ENCODE measurements around the gene PHF1.
"Not testable (repeated sequence)": the region's sequence is repeated elsewhere in the genome, so short reads cannot be mapped to it uniquely, and the experiment has no call there.

PHF1 gene

DNA sequence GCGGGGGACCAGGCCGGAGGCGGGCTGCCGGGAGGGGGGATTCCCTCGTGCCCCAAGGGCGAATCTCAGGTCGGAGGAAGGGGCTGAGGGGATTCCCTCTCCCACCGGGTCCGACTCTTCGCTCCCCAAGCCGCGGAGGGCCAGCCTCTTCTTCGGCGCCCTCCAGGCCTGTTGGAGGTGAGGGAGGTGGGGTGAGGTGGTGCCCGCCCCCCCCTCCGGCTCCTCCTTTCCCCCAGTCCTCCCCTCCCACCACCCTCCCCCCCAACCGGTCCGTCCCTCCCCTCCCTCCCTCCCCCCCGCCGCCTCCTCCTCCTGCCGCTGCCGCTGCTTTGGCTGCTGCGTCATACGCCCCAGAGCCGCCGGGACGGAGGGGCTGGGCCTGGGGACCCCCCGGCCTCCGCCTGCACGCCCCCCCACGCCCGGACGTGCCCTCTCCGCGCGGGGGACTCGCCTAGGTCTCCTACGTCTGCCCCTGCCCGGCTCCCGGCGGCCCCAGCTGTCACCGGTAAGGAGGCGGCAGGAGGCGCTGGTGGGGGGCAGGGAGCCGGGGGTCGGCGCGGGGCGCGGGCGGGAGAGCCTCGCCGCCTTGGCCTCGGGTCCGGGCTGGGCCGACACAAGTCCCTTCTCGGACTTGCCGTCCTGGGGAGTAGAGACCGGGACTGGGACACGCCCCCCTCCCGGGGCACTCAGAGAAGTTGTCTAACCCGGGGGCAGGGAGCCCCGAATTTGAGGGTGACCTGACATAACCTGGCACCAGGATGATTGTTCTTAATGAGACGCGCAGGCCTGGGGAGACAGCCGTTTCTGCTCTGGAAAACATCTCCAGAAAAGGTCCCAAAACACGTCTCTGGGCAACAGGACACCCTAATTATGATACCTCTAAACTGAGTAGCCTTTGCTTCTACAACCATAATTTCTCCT is at the start of gene PHF1:
PHF1 (plus strand) TSS at position 304 of the 921 bp plus-strand sequence. CDS start 1,250 bp downstream, outside the sequence.
- no peak for DNase-seq (ENCODE audit: low read depth in 2 of 3, low spot score in 1 of 3)

DNA sequence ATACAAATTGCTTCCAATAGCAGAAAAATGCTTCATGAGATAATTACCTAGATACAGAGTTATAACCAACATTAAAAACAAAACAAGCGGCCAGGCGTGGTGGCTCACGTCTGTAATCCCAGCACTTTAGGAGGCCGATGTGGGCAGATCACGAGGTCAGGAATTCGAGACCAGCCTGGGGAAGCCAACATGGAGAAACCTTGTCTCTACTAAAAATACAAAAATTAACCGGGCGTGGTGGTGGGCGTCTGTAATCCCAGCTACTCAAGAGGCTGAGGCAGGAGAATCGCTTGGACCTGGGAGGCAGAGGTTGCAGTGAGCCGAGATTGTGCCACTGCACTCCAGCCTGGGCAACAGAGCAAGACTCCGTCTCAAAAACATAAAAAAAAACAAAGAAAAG is 47.3 kb upstream of the PHF1 start:
- DNase-seq (ENCODE audit: low read depth in 2 of 3, low spot score in 1 of 3) = not testable (repeated sequence)

DNA sequence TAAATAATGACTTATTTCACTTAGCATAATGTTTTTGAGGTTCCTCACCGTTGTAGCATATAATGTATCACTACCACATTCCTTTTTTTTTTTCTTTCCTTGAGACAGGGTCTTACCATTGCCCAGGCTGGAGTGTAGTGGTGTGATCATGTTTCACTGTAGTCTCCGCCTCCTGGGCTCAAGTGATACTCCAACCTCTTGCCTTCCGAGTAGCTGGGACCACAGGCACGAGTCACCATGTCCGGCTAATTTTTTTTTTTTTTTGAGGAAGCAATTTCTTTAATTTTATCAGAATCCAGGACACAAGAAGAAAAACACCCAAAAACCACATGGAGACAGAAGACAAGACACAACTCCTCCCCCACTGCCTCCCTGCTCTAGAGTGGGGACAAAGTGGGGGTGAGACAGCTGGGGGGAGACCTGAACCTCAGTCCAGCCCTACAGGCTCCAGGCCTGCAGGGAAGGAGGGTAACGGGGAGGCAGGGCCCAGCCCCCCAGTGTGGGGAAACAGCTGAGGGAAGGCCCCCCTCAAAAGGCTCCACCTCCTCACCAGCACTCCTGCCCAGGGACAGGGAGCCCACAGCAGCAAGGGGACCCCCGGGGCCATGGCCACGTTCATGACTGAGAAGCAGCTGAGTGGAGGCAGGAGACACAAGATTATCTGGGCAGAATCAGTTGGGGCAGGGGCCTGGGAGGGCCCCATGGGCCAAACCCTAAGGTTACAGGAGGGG is 46.2 kb upstream of the PHF1 start:
- DNase-seq (ENCODE audit: low read depth in 2 of 3, low spot score in 1 of 3) = not testable (repeated sequence)

DNA sequence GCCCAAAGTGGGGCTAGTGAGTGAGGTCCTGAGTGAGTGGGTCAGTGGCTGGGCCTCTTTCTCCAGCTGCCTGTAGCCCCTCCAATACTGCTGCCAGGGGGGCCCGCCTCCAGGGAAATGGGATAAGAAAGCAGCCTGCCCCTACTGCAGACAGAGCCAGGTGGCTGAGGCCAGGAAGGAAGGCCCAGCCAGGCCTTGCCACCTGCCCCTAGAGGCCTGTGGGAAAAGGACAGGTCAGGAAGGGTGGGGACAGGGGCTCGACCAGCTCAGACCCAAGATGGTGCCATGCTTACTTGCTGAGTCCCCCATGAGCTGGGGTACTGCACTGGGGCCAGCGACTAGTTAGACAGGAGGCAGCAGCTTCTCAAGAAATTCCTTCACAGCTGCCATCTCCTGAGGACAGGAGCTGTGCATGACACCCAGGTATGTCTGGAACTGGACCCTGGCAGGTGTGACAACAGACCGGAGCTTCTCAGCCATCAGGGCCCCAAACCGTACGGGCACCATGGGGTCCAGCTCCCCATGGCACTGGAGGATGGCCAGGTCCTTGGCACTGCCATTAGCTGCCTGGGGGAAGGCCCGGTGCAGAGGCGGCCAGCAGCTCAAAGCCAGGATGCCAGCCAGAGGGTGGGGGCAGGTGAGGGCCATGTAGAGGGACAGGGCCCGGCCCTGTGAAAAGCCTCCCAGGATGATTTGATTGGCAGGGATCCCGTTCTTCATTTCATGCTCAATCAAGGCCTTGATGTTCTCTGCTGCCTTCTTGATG is 45.4 kb upstream of the PHF1 start:
- DNase-seq (ENCODE audit: low read depth in 2 of 3, low spot score in 1 of 3) = not testable (repeated sequence)

DNA sequence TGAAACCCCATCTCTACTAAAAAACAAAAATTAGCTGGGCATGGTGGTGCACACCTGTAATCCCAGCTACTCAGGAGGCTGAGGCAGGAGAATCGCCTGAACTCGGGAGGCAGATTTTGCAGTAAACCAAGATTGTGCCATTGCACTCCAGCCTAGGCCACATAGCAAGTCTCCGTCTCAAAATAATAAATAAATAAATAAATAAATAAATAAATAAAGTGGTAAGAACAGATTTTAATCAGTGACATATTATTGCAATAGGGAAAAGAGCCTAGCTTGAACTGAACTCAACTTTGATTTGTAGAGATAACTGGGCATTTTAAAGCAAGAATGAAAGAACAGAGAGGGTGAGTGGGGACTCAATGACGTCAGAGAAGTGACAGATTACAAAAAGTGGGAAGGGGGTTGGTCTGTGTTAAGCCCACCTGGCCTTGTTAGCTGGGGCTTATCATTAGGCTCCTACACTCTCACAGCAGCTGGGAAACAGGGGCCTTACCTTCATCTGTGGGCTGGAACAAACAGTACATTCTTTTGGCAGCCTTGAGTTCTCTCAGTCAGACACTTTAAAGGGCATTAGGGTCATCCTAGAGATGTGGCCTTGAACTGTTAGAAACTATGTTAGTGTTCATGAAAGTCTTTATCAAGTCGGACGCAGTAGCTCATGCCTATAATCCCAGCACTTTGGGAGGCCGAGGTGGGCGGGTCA is 43.7 kb upstream of the PHF1 start:
- no peak for DNase-seq (ENCODE audit: low read depth in 2 of 3, low spot score in 1 of 3)

DNA sequence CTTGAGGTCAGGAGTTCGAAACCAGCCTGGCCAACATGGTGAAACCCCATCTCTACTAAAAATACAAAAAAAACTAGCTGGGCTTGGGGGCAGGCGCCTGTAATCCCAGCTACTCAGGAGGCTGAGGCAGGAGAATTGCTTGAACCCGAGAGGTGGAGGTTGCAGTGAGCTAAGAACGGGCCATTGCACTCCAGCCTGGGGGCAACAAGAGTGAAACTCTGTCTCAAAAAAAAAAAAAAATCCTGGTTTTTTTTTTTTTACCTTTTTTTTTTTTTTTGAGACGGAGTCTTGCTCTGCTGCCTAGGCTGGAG is 43.1 kb upstream of the PHF1 start:
- not testable (repeated sequence) for DNase-seq (ENCODE audit: low read depth in 2 of 3, low spot score in 1 of 3)

DNA sequence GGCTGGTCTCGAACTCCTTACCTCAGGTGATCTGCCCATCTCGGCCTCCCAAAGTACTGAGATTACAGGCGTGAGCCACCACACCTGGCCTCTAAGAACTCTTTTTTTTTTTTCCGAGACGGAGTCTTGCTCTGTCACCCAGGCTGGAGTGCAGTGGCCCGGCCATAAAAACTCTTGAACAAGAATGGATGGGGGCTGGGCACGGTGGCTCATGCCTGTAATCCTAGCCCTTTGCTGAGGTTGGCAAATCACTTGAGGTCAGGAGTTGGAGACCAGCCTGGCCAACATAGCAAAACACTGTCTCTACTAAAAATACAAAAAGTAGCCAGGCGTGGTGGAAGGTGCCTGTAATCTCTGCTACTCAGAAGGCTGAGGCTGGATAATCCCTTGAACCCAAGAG is 38.9 kb upstream of the PHF1 start:
- not testable (repeated sequence) for DNase-seq (ENCODE audit: low read depth in 2 of 3, low spot score in 1 of 3)

DNA sequence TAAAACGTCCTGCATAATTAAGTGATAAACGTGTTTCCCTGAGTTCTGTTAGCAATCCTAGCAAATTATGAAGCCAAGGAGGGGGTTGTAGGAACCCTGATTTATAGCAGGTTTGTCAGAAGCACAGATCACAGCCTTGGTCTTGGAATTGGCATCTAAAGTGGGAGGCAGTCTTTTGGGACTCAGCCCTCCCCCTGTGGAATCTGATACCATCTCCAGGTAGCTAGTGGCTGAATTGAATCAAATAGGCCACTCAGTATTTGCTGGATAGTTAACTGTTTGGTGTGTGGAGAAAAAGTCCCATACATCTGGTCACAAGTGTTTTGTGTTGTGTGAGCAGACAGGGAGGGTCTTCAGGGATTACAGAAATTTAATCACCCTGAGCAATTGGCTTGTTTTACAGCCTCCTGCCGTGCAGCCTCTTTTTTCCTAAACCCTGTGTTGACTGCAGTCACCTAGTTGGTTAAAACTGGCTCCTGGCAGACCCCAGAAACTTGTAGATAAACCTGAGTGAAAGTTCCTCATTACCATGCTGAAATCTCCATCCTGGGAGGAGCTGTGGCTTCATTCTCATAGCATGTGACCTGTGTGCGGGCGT is 38.2 kb upstream of the PHF1 start:
- DNase-seq (ENCODE audit: low read depth in 2 of 3, low spot score in 1 of 3) = no peak

DNA sequence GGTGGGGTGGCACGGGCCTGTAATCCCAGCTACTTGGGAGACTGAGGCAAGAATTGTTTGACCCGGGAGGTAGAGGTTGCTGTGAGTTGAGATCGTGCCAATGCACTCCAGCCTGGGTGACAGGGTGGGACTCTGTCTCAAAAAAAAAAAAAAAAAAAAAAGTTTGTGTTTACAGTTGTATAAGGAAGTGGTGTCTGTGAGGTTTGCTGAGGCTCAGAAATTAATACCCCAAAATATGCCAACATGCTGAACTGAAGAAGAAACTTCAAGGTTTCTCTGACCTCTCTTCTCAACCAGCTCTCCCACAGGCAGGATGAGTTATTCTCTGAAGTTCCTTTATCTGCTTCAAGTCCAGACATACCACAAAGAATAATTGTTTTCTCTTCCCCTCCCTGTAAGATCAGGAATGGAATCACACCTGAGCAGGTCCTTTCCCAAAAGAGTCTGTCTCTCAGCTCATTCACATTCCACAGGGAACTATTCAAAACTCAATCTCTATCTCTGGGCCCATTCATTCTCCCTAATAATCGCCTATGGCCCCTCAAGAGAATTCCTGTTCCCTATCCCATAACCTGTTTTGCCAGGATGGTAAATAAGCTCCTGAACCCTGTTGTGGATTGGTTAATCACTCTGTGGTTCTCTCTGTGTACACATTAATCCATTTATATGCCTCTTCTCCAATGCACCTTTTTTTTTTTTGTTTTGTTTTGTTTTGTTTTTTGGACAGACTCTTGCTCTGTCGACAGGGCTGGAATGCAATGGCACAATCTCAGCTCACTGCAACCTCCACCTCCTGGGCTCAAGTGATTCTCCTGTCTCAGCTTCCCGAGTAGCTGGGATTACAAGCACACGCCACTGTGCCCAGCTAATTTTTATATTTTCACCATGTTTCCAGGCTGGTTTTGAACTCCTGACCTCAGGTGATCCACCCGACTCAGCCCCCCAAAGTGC is 36.6 kb upstream of the PHF1 start:
- no peak for DNase-seq (ENCODE audit: low read depth in 2 of 3, low spot score in 1 of 3)

DNA sequence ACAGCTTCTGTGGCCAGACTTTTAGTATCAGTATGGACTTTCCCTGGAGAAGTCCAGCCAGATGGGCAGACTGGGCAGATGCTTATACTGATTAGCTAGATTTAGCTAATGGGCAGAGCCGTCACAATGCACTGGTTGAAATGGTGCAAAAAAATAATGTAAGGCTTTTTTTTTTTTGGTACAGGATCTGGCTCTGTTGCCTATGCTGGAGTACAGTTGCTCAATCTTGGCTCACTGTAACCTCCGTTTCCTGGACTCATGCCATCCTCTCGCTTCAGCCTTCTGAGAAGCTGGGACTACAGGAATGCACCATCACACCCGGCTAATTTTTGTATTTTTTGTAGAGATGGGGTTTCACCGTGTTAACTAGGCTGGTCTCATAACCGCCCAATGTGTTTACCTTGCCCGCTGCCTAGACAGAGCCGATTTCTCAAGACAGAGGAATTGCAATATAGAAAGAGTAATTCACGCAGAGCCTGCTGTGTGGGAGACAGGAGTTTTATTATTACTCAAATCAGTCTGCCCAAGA is 35.6 kb upstream of the PHF1 start:
- no peak for DNase-seq (ENCODE audit: low read depth in 2 of 3, low spot score in 1 of 3)

DNA sequence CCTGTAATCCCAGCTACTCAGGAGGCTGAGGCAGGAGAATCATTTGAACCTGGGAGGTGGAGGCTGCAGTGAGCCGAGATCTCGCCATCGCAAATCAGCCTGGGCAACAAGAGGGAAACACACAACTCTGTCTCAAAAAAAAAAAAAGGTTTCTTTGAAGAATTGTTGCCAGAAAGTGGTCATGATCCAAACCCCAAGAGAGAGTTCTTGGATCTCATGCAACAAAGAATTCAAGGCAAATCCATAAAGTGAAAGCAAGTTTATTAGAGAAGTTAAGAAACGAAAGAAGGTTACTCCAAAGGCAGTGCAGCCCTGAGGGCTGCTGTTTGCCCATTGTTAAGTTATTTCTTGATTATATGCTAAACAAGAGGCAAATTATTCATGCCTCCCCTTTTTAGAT is 33.6 kb upstream of the PHF1 start:
- DNase-seq (ENCODE audit: low read depth in 2 of 3, low spot score in 1 of 3) = no peak

DNA sequence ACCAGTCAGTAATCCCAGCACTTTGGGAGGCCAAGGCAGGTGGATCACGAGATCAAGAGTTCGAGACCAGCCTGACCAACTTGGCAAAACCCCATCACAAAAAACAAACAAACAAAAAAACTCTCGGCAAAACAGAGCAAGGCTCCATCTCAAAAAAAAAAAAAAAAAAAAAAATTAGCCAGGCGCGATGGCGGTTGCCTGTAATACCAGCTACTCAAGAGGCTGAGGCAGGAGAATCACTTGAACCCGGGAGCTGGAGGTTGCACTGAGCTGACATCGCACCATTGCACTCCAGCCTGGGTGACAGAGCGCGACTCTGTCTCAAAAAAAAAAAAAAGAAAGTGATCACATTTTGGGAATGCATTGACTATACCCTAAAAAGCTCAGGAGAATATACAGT is 31.6 kb upstream of the PHF1 start:
- not testable (repeated sequence) for DNase-seq (ENCODE audit: low read depth in 2 of 3, low spot score in 1 of 3)

DNA sequence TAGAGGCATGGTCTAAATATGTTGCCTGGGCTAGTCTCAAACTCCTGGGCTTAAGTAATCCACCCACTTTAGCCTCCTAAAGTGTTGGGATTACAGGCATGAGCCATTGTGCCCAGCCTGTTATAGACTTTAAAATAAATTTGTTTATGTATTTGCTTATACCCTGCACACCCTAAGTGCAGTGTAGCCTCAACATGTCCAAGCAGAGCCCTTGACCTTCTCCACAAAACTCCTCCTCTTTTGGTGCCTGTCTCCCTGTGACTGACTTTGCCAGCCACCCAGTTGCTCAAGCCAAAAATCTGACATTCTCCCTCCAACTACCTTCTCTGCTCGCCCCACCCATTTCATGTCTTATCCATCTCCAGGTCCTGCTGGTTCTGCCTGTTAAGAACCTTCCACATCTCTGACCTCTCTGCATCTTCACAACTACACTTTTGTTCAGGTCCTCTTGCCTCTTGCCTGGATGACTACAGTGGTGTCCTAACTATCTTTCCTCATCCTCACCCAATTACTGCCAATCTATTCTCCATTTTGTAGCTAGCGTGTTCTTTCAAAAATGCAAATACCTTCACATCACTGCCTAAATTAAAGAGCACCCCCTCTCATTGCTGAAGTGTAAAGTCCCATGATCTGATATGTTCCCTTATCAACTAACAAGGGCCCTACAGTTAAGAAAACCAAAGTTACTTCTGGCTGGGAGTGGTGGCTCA is 30.4 kb upstream of the PHF1 start:
- no peak for DNase-seq (ENCODE audit: low read depth in 2 of 3, low spot score in 1 of 3)

DNA sequence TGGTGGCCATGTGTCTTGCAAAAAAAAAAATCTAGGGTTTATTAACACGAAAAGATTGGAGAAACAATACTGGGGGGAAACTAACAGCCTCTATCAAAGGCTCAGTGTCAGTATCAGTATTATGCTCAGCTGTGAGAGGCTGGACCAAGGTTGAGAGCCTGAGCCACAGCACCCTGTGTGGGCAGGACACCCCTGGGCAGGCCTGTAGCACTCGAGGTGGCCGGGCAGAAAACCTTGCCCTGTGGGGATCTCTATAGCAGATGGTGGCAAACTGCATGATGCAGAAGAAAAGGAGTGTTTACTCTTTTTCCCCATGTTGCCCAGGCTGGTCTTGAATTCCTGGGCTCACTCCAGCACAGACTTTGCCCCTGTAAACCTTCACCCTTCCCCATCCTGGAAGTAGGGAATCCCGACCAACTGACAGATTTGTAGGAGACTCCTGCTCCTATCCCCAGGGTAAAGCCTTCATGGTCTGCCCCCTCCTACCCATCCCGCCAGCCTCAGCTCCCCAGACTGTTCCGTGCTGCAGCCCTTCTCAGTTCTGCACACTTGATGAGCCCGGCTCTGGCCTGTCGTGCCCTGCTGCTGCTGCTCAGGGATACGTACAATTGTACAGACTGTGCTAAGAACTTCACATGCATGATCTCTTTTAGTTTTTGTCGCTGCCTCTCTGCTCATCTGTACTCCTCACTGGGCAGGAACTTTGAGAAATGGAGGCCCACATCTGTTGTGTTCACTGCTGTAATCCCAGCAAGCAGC is 27.2 kb upstream of the PHF1 start:
- DNase-seq (ENCODE audit: low read depth in 2 of 3, low spot score in 1 of 3) = no peak

DNA sequence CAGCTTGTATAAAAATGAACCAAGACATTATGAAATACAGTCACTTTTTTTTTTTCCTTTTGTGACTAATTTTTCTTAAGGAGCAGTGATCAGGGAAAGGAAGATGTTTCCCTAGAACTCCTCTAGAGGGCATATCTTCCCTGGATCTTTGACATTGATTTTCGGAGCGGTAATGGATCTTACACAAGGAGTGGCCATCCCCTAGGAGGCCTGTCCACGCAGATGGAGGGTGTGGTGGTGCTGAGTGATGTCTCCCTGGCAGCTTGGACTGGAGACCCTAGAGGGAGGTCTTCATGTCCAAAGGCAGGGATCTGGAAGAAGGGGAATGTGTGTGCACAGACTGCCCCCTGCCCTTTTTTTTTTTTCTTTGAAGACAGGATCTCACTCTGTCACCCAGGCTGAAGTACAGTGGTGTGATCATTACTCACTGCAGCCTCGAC is 26.2 kb upstream of the PHF1 start:
- DNase-seq (ENCODE audit: low read depth in 2 of 3, low spot score in 1 of 3) = no peak

DNA sequence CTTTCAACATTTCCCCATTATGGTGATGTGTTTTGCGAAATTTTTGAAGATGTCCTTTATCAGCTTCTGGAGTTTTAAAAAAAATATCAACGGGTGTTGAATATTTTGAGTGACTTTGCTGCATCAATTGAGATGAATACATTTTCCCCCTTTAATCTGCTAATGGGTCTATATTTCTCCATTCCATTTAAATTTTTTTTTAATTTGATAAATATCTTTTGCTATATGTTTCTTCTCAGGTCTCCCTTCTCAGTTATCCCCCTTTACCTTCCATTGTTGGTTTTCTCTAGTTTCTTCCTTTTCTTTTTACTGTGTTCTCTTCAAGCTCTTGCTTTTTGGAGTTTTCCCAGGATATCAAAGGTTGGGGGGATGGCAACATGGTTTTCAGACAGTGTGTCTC is 20.6 kb upstream of the PHF1 start:
- no peak for DNase-seq (ENCODE audit: low read depth in 2 of 3, low spot score in 1 of 3)

DNA sequence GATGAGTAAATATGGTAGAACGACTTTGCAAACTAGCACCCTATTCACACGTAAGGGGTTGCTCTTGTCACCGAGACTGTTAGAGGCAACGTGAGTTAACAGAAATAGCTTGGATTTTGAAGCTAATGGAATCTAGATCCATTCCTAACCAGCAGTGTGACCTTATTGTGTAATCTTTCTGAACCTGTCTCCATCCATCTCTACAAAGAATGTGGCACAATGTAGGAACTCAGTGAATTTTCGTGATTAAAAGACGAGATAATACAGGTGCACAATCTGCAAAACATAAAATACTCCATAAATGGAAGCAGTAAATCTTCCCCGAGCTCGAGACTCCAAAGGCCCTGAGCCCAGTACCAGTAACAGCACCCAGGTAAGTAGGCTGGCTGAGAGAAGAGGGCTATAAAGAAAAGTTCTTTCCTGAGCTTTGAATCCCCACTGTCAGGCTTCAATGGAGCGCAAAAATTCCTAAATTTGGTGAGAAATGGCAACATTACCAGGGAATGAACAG is 20.0 kb upstream of the PHF1 start:
- DNase-seq (ENCODE audit: low read depth in 2 of 3, low spot score in 1 of 3) = no peak

All from stimulated activated CD4-positive, alpha-beta T cell treated with anti-CD3 and anti-CD28 coated beads, Interleukin-12 subunit alpha, Interleukin-12 subunit beta, amount 100 ng/mL, for 48 hours (primary cell).